GM23248 (cell line): ENCODE measurements around the gene FAM117A.

ENCODE experiments used
- EZH2 ChIP-seq: fragments of 200-600 bp; sonication (generic); IDR thresholded peaks from 2 replicates; pipeline ENCODE4 v1.6.1; 2018; ENCODE audit warnings: antibody characterized with exemption, mild to moderate bottlenecking; ENCODE audit not compliant: insufficient read depth, poor library complexity, severe bottlenecking
- EZH2phosphoT487 ChIP-seq: fragments of 200-600 bp; sonication (generic); IDR thresholded peaks from 2 replicates; pipeline ENCODE4 v1.6.1; 2018; ENCODE audit warnings: antibody characterized with exemption, moderate library complexity, mild to moderate bottlenecking, low read depth; ENCODE audit not compliant: insufficient read depth

GRCh38 chr17:49717371-49717861 lies 46.5 kb downstream of the FAM117A start:
- TF ChIP-seq EZH2phosphoT487 (no peak), EZH2 (no peak)
